ENCODE measurements around the gene ABCB6.

GRCh38 chr2:219172231-219173154 is 46.3 kb downstream of the ABCB6 start:
- TF ChIP-seq BRCA1 (IDR thresholded peaks at IDR 0.05; ENCODE audit: low read depth, low read length) (no peak), CTCF (IDR thresholded peaks at IDR 0.05; ENCODE audit: control extremely low read depth in 1 of 3, insufficient read depth in 1 of 3, low read depth in 1 of 3, low read length in 3 of 3) (no peak), TEAD4 (IDR thresholded peaks at IDR 0.05; ENCODE audit: low read depth, low read length) (no peak), CHD2 (IDR thresholded peaks at IDR 0.05; ENCODE audit: low read length) (no peak), RAD21 (IDR thresholded peaks at IDR 0.05 in 1 of 2, conservative IDR thresholded peaks at IDR 0.05 in 1 of 2; ENCODE audit: low read depth in 2 of 2, low read length in 2 of 2) (no peak), POLR2AphosphoS5 (IDR thresholded peaks at IDR 0.05; ENCODE audit: low read depth, low read length) (no peak), EZH2 (IDR thresholded peaks at IDR 0.05; ENCODE audit: low read depth, low read length, severe bottlenecking) (no peak), HDAC6 (IDR thresholded peaks at IDR 0.05; ENCODE audit: low read depth, low read length) (no peak), CEBPB (IDR thresholded peaks at IDR 0.05; ENCODE audit: low read depth, low read length) (no peak), KDM5A (IDR thresholded peaks at IDR 0.05; ENCODE audit: low read length) (no peak), RBBP5 (IDR thresholded peaks at IDR 0.05; ENCODE audit: borderline replicate concordance, low read depth, low read length) (no peak), POLR2A (IDR thresholded peaks at IDR 0.05; ENCODE audit: control extremely low read depth in 1 of 2, low read depth in 2 of 2, low read length in 2 of 2) (no peak), SP1 (IDR thresholded peaks at IDR 0.05; ENCODE audit: low read depth, low read length) (no peak)

Measured in H1 (cell line).